BLaER1 (cell line): ENCODE results near the gene AKAP12.

Experiments used
- H3K27ac ChIP-seq: shearing (Covaris generic); formaldehyde crosslinking; 2 replicates; pipeline ENCODE4 v1.8.1; 2022
- H3K27me3 ChIP-seq: shearing (Covaris generic); formaldehyde crosslinking; 2 replicates; pipeline ENCODE4 v1.8.1; 2022
- H3K36me3 ChIP-seq: shearing (Covaris generic); formaldehyde crosslinking; 2 replicates; pipeline ENCODE4 v1.8.1; 2022
- H3K4me1 ChIP-seq: shearing (Covaris generic); formaldehyde crosslinking; 2 replicates; pipeline ENCODE4 v1.8.1; 2022
- H3K4me2 ChIP-seq: shearing (Covaris generic); formaldehyde crosslinking; 2 replicates; pipeline ENCODE4 v1.8.1; 2022
- H3K4me3 ChIP-seq: shearing (Covaris generic); formaldehyde crosslinking; 2 replicates; pipeline ENCODE4 v1.8.1; 2022
- H3K9ac ChIP-seq: shearing (Covaris generic); formaldehyde crosslinking; 2 replicates; pipeline ENCODE4 v1.8.1; 2022
- H3K9me3 ChIP-seq: shearing (Covaris generic); formaldehyde crosslinking; 2 replicates; pipeline ENCODE4 v1.8.1; 2022
- H4K20me1 ChIP-seq: shearing (Covaris generic); formaldehyde crosslinking; 2 replicates; pipeline ENCODE4 v1.8.1; 2022
- Cebpa-rat ChIP-seq: shearing (Covaris generic); IDR thresholded peaks from 2 replicates; pipeline ENCODE4 v1.8.1; 2022

The AKAP12 gene

GRCh38 chr6:151236668-151237401 is 2.9 kb upstream of the AKAP12 start:
- no peak for TF ChIP-seq Cebpa-rat
- Histone ChIP-seq H3K4me2 (peak overlapping the region; percentile 88), H3K27ac (peak overlapping the region; percentile 97), H3K9ac (peak overlapping the region; percentile 80), H3K27me3 (no peaks in the 10 kb centered on the region), H3K36me3 (no peaks in the 10 kb centered on the region), H3K9me3 (no peaks in the 10 kb centered on the region), H3K4me3 (peak overlapping the region; percentile 32), H3K4me1 (peaks cover 76% of the 10 kb centered on the region), H4K20me1 (peaks cover 10% of the 10 kb centered on the region)

- Histone ChIP-seq H3K27ac (peak overlapping the region; percentile 97), H3K9ac (peak overlapping the region; percentile 96)
Observed at GRCh38 chr6:151240036-151240685, 394 bp downstream of the AKAP12 start.

GRCh38 chr6:151240791-151241642 is 1.2 kb downstream of the AKAP12 start:
- no peaks in the 10 kb centered on the region for H3K27me3 ChIP-seq
- peak overlapping the region; percentile 97 for H3K27ac ChIP-seq
- H3K4me2 ChIP-seq: peak overlapping the region; percentile 98
- H3K9me3 ChIP-seq: no peaks in the 10 kb centered on the region
- H3K4me3 ChIP-seq: peak overlapping the region; percentile 99
- H3K4me1 ChIP-seq: peaks cover 77% of the 10 kb centered on the region
- no peak for TF ChIP-seq Cebpa-rat
- peaks cover 52% of the 10 kb centered on the region for H4K20me1 ChIP-seq
- H3K36me3 ChIP-seq: peaks cover 18% of the 10 kb centered on the region
- peak overlapping the region; percentile 96 for H3K9ac ChIP-seq

More at GRCh38 chr6:151240036-151240685, 394 bp downstream of the AKAP12 start:
- H3K27me3 ChIP-seq: no peaks in the 10 kb centered on the region
- peak overlapping the region; percentile 88 for H3K4me2 ChIP-seq
- peaks cover 12% of the 10 kb centered on the region; the same call in 1 of the 2 replicates for H3K36me3 ChIP-seq
- H3K4me3 ChIP-seq: peak overlapping the region; percentile 99
- H4K20me1 ChIP-seq: peaks cover 44% of the 10 kb centered on the region
- peaks cover 80% of the 10 kb centered on the region for H3K4me1 ChIP-seq
- H3K9me3 ChIP-seq: no peaks in the 10 kb centered on the region
- TF ChIP-seq Cebpa-rat: no peak

GRCh38 chr6:151241853-151242252 is 2.1 kb downstream of the AKAP12 start:
- H3K9me3 ChIP-seq: 0 out of 2 replicates have a peak, but pooled peaks cover 2% of the 10 kb centered on the region
- peaks cover 27% of the 10 kb centered on the region for H3K36me3 ChIP-seq
- H3K9ac ChIP-seq: peak overlapping the region; percentile 96
- peaks cover 61% of the 10 kb centered on the region for H4K20me1 ChIP-seq
- peak overlapping the region; percentile 98 for H3K4me2 ChIP-seq
- no peak for TF ChIP-seq Cebpa-rat
- peaks cover 74% of the 10 kb centered on the region for H3K4me1 ChIP-seq
- H3K4me3 ChIP-seq: peak overlapping the region; percentile 99
- peak overlapping the region; percentile 97 for H3K27ac ChIP-seq
- no peaks in the 10 kb centered on the region for H3K27me3 ChIP-seq

- Histone ChIP-seq H3K27me3 (no peaks in the 10 kb centered on the region), H4K20me1 (peaks cover 66% of the 10 kb centered on the region), H3K9me3 (peaks cover 7% of the 10 kb centered on the region; the same call in 1 of the 2 replicates), H3K4me3 (peak overlapping the region; percentile 99), H3K4me1 (peaks cover 68% of the 10 kb centered on the region), H3K27ac (peak overlapping the region; percentile 97), H3K9ac (peak overlapping the region; percentile 96), H3K4me2 (peak overlapping the region; percentile 98), H3K36me3 (peaks cover 33% of the 10 kb centered on the region)
- TF ChIP-seq Cebpa-rat: no peak
Observed at GRCh38 chr6:151242420-151242861, 2.7 kb downstream of the AKAP12 start.

- Histone ChIP-seq H3K27ac (peak overlapping the region; percentile 97), H3K4me3 (peak overlapping the region; percentile 99), H3K27me3 (no peaks in the 10 kb centered on the region), H3K36me3 (peaks cover 43% of the 10 kb centered on the region), H3K9ac (peak overlapping the region; percentile 96; the same call in 1 of the 2 replicates), H4K20me1 (peaks cover 77% of the 10 kb centered on the region), H3K4me1 (peaks cover 68% of the 10 kb centered on the region), H3K9me3 (peaks cover 7% of the 10 kb centered on the region; the same call in 1 of the 2 replicates), H3K4me2 (peak overlapping the region; percentile 98)
- no peak for TF ChIP-seq Cebpa-rat
Observed at GRCh38 chr6:151243481-151243880, 3.7 kb downstream of the AKAP12 start.

- Histone ChIP-seq H3K27ac (no peak overlapping the region), H3K36me3 (peaks cover 76% of the 10 kb centered on the region), H3K27me3 (no peaks in the 10 kb centered on the region), H3K4me3 (no peak overlapping the region), H3K4me2 (no peak overlapping the region), H3K9me3 (peaks cover 7% of the 10 kb centered on the region; the same call in 1 of the 2 replicates), H4K20me1 (peaks cover 100% of the 10 kb centered on the region), H3K4me1 (peaks cover 73% of the 10 kb centered on the region), H3K9ac (no peak overlapping the region)
- no peak for TF ChIP-seq Cebpa-rat
Observed at GRCh38 chr6:151247490-151247889, 7.7 kb downstream of the AKAP12 start.

- Histone ChIP-seq H3K4me3 (no peak overlapping the region), H3K9me3 (peaks cover 7% of the 10 kb centered on the region; the same call in 1 of the 2 replicates), H3K27ac (no peak overlapping the region), H3K4me2 (no peak overlapping the region), H3K36me3 (peaks cover 78% of the 10 kb centered on the region), H4K20me1 (peaks cover 100% of the 10 kb centered on the region), H3K9ac (no peak overlapping the region), H3K27me3 (no peaks in the 10 kb centered on the region), H3K4me1 (peaks cover 73% of the 10 kb centered on the region)
- TF ChIP-seq Cebpa-rat: no peak
Observed at GRCh38 chr6:151248295-151248694, 8.5 kb downstream of the AKAP12 start.

- H3K36me3 ChIP-seq: peaks cover 74% of the 10 kb centered on the region
- peaks cover 74% of the 10 kb centered on the region for H3K4me1 ChIP-seq
- no peaks in the 10 kb centered on the region for H3K9me3 ChIP-seq
- no peak overlapping the region for H3K9ac ChIP-seq
- no peak overlapping the region for H3K4me3 ChIP-seq
- H3K27ac ChIP-seq: no peak overlapping the region
- H3K4me2 ChIP-seq: peak overlapping the region; percentile 44
- peaks cover 100% of the 10 kb centered on the region for H4K20me1 ChIP-seq
- H3K27me3 ChIP-seq: no peaks in the 10 kb centered on the region
- no peak for TF ChIP-seq Cebpa-rat
Observed at GRCh38 chr6:151252634-151253033, 12.9 kb downstream of the AKAP12 start.
